HG02870 (cell line): Measurements from ENCODE around the gene NUBPL.
"Not testable (repeated sequence)": the region's sequence is repeated elsewhere in the genome, so short reads cannot be mapped to it uniquely, and the experiment has no call there.

Experiments
- ATAC-seq: cut with Tn5 transposase; IDR thresholded peaks from one replicate; pipeline ENCODE4 v1.9.1; 2021; ENCODE audit warnings: mild to moderate bottlenecking, moderate library complexity; ENCODE audit not compliant: unreplicated experiment

The NUBPL gene

GRCh38 chr14:31660728-31661127 lies 99.5 kb downstream of the NUBPL start:
- no peak for ATAC-seq

GRCh38 chr14:31668348-31668747 lies 107.1 kb downstream of the NUBPL start:
- no peak for ATAC-seq

GRCh38 chr14:31672709-31673108 lies 111.5 kb downstream of the NUBPL start:
- no peak for ATAC-seq

GRCh38 chr14:31677052-31677451 lies 115.8 kb downstream of the NUBPL start:
- ATAC-seq, result no peak

GRCh38 chr14:31677630-31678029 lies 116.4 kb downstream of the NUBPL start:
- ATAC-seq, result no peak

GRCh38 chr14:31678421-31679249 lies 117.4 kb downstream of the NUBPL start:
- no peak for ATAC-seq

- no peak for ATAC-seq
These were observed 121.6 kb downstream of the NUBPL start for GRCh38 chr14:31682768-31683167.

GRCh38 chr14:31687726-31688125 lies 126.5 kb downstream of the NUBPL start:
- ATAC-seq, result no peak

- ATAC-seq, result no peak
These were observed 128.9 kb downstream of the NUBPL start for GRCh38 chr14:31690056-31690455.

GRCh38 chr14:31692376-31692781 lies 131.2 kb downstream of the NUBPL start:
- no peak for ATAC-seq

- ATAC-seq, result no peak
These were observed 135.2 kb downstream of the NUBPL start for GRCh38 chr14:31696378-31696777.

GRCh38 chr14:31699809-31700208 lies 138.6 kb downstream of the NUBPL start:
- no peak for ATAC-seq

GRCh38 chr14:31700282-31701074 lies 139.3 kb downstream of the NUBPL start:
- no peak for ATAC-seq

- no peak for ATAC-seq
These were observed 140.9 kb downstream of the NUBPL start for GRCh38 chr14:31702130-31702529.

- no peak for ATAC-seq
These were observed 141.9 kb downstream of the NUBPL start for GRCh38 chr14:31703056-31703455.

GRCh38 chr14:31705731-31706130 lies 144.5 kb downstream of the NUBPL start:
- no peak for ATAC-seq

GRCh38 chr14:31708661-31709060 lies 147.5 kb downstream of the NUBPL start:
- ATAC-seq, result not testable (repeated sequence)

GRCh38 chr14:31712244-31713127 lies 151.3 kb downstream of the NUBPL start:
- ATAC-seq, result no peak

- ATAC-seq, result no peak
These were observed 155.0 kb downstream of the NUBPL start for GRCh38 chr14:31716208-31716607.

GRCh38 chr14:31717294-31718085 lies 156.3 kb downstream of the NUBPL start:
- no peak for ATAC-seq
